GM18867 (cell line): Measurements from ENCODE around the gene SPATC1L.
"Not testable (repeated sequence)": the region's sequence is repeated elsewhere in the genome, so short reads cannot be mapped to it uniquely, and the experiment has no call there.

Experiments
- ATAC-seq: cut with Tn5 transposase; IDR thresholded peaks from one replicate; pipeline ENCODE4 v1.9.1; 2021; ENCODE audit warnings: mild to moderate bottlenecking, moderate library complexity; ENCODE audit not compliant: unreplicated experiment

Gene SPATC1L

DNA sequence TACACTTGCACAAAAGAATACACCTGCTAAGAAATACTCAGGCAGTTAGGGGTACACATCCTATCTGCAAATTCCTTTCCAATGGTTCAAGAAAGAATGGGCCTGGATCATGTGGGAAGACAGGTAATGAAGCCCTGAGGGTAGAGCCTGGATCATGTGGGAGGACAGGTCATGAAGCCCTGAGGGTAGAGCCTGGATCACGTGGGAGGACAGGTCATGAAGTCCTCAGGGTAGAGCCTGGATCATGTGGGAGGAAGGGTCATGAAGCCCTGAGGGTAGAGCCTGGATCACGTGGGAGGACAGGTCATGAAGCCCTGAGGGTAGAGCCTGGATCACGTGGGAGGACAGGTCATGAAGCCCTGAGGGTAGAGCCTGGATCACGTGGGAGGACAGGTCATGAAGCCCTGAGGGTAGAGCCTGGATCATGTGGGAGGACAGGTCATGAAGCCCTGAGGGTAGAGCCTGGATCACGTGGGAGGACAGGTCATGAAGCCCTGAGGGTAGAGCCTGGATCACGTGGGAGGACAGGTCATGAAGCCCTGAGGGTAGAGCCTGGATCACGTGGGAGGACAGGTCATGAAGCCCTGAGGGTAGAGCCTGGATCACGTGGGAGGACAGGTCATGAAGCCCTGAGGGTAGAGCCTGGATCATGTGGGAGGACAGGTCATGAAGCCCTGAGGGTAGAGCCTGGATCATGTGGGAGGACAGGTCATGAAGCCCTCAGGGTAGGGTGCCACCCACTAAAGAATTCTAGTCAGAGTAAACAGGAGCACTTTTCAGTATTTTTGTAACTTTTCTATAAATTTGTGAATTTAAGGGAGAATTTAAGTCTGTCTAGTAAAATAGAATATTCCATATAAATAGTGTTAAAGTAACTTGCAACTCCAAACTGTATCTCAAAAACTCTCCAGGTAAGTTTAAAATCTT, 16.9 kb upstream of the SPATC1L start:
- ATAC-seq = not testable (repeated sequence)

DNA sequence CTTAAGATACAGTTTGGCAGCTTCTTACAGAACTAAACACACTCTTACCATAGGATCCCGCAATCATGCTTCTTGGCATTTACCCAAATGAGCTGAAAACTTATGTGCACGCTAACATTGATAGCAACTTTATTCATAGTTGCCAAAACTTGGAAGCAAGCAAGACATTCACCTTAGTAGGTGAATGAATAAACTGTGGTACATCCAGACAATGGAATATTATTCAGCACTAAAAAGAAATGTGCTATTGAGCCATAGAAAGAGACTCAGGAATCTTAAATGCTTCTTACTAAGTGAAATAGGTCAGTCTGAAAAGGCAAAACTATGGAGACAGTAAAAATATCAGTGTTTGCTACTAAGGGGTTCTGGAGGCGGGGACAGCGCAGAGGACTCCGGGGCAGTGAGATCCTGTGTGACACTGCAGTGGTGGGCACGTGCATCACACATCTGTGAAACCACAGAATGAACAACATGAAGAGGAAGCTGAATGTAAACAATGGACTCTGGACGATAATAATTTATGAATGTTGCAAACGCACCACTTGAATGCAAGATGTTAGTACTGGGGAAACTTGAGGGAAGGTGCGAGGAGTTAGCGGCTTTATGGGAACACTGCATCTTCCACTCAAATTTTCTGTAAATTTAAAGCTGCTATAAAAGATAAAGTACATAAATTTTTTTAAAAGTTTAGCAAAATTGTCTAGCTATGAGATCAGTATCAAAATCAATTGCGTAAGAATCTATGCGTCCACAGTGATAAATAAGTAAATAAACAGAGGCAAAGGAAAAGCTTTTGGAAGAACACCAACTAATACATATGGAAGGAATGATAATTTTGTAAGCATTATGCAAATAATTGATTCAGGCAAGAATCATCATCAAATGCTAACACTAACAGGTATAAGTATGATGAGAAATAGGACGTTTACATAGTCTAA, 15.4 kb upstream of the SPATC1L start:
- ATAC-seq = no peak

DNA sequence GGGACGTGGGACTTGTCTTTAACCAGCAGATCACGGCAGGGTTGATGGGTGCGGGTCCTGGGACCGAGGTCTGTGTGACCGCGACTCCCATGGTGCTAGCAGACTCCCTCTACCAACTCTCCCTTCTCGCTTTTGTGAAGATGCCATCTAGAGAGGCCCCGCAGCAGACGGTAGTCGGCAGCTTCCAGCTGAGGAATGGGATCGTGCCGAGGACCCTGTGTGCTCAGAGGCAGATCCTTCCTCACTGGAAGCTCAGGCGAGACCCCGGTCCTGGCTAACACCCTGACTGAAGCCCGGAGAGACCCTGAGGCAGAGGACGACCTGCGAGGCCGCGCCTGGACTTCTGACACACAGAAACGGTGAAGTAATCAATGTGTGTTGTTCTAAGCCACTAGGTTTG, 12.5 kb upstream of the SPATC1L start:
- ATAC-seq = no peak

GRCh38 chr21:46195595-46196195, 11.4 kb upstream of the SPATC1L start:
- no peak for ATAC-seq

DNA sequence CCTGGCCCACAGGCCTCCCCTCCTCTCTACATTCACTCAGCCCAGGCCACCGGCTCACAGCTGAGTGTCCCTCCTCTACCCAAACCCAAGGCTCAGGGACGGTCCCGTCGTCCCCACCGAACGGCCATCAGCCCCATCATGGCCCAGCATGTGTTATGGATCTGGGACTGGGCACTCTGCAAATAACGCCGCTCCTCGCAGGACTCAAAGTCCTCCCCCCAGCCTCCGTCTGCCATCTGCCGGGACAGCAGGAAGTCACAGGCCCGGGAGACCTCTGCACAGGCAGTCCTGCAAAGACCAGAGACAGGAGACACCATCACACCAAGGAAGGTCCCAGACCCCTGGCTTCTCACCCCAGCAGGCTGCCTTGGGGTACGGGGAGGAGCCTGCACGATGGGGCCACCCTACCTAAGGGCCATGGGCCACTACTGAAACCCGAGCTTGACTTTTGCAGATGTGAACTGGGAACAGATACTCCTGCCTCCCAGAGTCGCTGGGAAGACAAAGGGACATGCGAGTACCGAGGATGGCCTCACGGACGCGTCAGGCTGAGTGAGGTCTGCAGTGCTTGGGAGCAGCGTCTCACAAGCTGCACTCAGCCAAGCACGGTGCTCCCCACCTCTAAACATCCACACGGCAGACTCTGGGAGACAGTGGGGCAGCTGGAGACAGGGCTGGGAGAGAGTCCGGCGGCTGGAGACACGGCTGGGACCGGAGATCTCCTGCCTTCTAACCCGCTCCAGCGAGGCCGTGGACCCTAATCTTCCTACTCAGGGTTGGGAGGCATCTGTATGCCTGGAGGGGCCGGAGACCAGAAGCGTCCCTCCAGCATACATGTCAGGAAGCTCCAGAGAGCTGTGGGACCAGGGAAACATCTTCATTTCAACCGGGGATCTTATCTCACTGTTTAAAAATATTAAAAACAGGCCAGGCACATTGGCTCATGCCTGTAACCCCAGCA, 10.4 kb upstream of the SPATC1L start:
- no peak for ATAC-seq

DNA sequence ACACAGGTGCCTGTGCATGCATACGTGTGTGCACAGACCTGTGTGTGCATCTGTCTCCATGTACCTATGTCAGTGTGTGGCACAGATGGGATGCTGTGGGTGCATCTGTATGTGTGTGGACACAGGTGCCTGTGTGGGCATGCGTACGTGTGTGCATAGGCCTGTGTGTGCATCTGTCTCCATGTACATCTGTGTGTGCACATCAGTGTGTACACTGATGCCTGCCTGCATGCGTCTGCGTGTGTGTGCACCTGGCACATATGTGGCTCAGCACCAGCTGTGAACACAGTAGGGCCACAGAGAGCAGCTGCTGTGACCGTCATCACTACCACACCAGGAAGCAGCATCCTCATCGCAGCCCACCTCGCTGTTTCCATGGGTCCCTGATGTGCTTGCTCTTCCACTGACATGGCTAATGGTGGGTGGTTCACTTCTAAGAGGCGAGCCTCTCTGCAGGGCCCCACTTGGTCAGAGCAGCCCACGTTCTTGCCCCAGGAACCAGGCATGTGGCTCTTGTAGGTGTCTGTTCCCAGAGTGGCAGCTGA, 9.6 kb upstream of the SPATC1L start:
- ATAC-seq = no peak

DNA sequence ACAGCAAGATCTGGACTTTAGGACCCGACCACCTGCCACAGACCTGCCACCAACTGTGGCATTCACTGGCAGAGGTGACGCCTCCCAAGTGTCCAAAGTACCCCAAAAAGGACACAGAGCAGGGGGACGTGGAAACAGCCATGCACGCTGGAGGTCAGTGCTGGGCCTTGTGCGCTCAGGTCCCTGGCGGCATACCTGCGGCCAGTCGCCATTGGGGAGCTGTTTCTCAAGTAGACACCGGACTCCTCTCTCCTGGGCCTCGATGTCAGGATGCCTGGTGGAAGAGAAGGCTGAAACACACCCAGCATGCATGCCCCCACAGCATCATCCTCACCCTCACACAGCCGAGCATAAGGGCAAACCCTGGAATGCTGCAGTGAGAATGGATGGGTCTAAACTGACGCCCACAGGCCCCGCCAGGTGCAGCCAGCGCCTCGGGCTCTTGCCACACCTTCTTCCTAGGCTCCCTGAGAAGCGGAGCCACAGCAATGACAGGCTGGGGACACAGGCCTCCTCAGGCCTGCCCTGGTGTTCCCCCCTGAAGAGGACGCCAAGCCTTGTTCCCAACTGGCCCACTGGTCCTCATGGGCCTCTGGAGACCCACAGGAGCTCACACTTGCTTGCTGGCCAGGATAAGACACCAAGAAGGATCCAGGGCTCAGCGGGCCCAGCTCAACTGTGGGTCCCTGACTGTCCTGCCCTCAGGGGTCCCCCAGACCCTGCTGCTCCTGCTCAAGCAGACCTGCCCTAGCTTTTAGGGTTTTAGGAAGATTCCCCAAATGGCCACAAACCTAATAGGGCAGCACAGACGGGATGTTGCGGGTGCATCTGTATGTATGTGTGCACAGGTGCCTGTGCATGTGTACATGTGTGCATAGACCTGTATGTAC, 7.7 kb upstream of the SPATC1L start:
- ATAC-seq = no peak

DNA sequence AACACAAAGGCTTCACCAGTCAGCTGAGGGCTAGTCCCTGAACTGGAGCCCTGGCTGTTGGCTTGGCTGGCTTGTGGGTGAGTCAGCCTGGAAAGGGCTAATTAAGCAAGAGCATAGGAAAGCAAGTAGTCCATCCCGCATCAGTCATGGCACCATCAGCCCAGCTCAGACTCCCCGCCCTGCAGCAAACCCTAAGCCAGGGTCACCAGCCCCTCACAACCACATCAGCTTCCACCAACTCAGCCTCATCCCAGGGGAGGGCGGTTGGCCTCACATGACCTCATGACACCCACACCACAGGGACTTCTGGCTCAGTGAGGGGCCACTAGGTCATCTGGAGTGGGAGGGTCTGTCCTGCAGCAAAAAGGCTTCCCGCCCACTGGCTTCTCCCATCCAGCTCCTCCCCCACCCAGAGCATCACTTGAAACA, 7.0 kb upstream of the SPATC1L start:
- ATAC-seq = no peak

GRCh38 chr21:46190491-46191131, 6.4 kb upstream of the SPATC1L start:
- no peak for ATAC-seq

DNA sequence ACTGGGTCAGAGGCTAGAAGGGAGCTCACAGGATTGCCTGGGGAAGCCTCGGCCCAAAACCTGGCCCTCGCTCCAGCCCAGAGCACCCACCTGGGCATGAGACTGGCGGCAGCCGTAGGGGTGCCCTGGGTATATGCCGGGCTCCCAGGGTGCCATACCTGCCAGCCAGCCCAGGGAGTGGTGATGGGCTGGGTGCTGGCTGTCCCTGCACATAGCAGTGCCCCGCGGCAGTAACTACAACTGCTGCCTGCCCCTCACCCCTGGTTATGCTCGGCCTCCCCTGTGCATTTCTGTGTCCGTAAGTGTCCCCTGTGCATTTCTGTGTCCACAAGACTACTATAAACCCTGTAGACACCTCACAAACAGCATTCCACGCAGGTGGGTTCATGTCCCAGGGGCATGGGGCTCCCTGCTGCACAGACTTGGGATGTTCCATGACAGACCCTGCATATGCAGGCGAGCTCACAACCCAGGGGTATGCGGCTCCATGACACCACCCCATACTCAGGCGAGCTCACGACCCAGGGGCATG, 5.8 kb upstream of the SPATC1L start:
- no peak for ATAC-seq

DNA sequence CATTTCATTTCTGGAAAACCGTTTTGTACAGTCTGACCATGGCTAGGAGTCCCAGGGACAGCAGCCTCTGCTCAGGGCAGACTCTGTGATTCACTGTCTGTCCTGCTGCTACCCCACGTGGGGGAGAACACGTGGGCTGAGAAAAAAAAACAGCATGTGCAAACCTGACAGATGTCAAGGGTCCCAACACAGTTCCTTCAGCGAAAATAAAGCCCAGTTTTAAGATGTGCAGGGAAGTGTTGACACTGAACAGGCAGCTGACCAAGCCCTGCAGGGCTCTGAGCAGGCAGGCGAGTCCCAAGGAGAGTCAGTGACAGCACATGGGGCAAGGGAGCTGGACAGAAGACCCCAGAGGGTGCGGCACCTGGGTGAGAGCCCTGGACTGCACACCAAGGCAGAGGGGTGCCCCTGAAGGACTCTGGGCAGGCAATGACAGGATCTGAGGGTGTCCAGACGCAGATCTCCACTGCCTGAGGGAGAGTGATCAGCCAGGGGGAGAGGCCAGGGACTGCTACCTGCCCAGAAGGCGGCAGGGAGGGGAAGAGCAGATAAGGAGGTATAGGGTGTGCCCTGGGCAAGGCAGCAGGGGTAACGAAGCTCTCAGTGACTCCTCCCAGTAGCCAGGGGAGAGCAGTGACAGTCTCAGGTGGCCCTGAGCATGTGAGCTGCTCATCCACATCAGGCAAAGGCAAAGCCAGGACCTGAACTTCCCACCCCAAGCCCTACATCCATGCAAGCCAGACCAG, 5.1 kb upstream of the SPATC1L start:
- no peak for ATAC-seq

- no peak for ATAC-seq
These were observed 4.3 kb upstream of the SPATC1L start for GRCh38 chr21:46188226-46189212.

DNA sequence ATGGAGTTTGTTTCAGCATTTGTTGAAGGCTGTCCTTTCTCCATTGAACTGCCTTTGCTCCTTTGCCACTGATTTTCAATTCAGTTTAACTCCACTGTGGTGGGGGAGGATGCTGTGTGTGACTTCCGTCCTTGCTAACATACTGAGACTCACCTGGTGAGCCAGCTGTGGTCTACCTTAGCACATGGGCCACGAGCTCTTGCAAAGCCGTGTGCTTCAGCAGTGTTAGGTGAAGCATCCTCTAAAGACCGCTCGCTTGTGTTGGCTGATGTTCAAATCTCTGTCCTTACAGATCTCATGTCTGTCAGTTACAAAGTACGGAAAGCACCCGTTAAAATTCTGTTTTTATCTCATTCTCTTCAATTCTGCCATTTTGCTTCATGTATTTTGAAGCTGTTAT, 3.6 kb upstream of the SPATC1L start:
- ATAC-seq = no peak

DNA sequence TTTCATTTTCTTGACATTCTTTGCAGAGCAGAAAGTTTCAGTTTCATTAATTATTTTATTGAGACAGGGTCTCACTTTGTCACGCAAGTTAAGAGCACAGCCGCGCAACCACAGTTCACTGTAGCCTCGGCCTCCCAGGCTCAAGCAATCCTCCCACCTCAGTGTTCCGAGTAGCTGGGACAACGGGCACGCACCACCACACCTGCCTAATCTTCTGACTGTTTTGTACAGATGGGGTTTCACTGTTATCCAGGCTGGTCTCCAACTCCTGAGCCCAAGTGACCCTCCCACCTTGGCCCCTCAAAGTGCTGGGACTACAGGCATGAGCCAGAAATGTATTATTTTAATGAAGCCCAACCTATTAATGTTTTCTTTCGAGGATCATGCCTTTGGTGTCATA, 3.0 kb upstream of the SPATC1L start:
- no peak for ATAC-seq

- no peak for ATAC-seq
These were observed 1.5 kb upstream of the SPATC1L start for GRCh38 chr21:46185716-46186115.
